Skin of body (tissue), 3 donors: Measurements from ENCODE around the gene DARS2. TPM values are rescaled to one million over a fixed set of nuclear protein-coding genes. Genes with fewer than 3 reads are reported as not detected.

Source experiments
- DNase-seq: peaks from one replicate; lab custom pipeline; 2025; lab: John Stamatoyannopoulos, UW
- small RNA-seq: library from RNA; depleted of rRNA; stranded (forward); fragments of <200 nt; gene quantifications from one replicate; pipeline ENCODE3, GENCODE V24; 2014; ENCODE audit warnings: low replicate concordance
- total RNA-seq: library from RNA; depleted of rRNA; stranded (reverse); fragments of >200 nt; gene quantifications from one replicate; pipeline ENCODE4 v1.2.3, GENCODE V29; 2014

Gene DARS2
- total RNA-seq, 1 donor from 2014 or later, result 10.9 TPM

GRCh38 chr1:173886746-173887611, 62.5 kb downstream of the DARS2 start:
- DNase-seq, result no peak

GRCh38 chr1:173887627-173888026, 63.2 kb downstream of the DARS2 start:
- no peak for DNase-seq

DNA sequence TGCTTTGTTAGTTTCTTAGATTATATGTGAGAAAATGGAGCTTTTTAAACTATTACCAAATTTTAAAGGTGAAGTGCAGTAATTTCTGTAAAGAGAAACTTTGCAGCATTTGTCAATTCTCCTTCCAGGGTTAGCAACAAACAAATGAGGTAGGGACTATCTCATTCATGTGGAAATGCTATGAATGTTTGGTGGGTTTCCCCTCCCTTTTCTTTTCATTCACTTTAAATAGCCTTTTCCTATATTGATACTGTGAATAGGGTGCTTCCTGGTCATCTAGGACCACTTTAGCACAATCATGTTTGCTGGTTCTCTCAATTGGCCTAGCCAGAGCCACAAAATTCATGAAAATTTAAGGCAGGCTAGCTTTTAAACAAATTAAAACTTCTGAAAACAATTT, 64.3 kb downstream of the DARS2 start:
- DNase-seq, result no peak

DNA sequence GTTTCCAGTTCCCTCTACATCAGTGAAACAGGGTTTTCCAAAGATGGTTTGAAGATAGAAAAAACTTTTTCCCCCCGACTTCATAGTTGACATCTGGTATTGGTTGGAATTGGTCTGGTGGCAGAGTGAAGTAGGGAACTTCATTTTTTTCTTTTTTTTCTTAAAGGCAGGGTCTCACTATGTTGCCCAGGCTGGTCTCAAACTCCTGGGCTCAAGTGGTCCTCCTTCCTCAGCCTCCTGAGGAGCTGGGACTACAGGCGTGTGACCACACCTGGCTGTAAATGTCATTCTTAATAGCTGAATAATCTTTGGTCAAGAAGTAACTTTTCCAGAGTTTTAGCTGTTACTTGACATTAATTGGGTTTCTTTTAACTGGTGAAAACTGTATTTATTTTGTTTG, 65.4 kb downstream of the DARS2 start:
- no peak for DNase-seq

DNA sequence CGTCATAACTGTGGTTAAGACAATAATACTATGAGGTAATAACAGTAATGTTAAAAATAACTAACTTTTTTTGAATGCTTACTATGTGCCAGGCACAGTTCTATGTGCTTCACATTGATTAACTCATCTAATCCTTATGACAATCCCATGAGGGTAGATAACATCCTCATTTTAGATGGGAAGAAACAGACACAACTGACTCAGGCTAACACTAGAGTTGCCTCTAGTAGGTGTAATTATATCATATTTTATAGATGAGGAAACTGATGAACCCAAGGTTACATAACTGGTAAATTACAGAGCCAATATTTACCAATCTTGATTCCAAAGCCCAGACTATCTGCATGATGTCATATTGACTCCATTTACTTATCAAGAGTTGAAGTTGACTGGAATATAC, 69.1 kb downstream of the DARS2 start:
- DNase-seq, result no peak

- no peak for DNase-seq
Measured at GRCh38 chr1:173894189-173894588, 69.7 kb downstream of the DARS2 start.

GRCh38 chr1:173900427-173900826, 76.0 kb downstream of the DARS2 start:
- DNase-seq, result no peak

GRCh38 chr1:173900992-173901391, 76.5 kb downstream of the DARS2 start:
- DNase-seq, result no peak

GRCh38 chr1:173903827-173904531, 79.5 kb downstream of the DARS2 start:
- no peak for DNase-seq

Small RNA genes lying within 50 kb of the gene (small RNA-seq; reads per million reads assigned to genes)
- not detected for gene RF00019

Other genes with a start within 250 kb of the DARS2 start
- not detected for gene SLC9C2, start 221.6 kb upstream of the DARS2 start, total RNA-seq
- gene TEX50, start 189.3 kb upstream of the DARS2 start, total RNA-seq, result not detected
- 0.49 TPM for gene ANKRD45, start 154.8 kb upstream of the DARS2 start, total RNA-seq
- gene KLHL20, start 109.7 kb upstream of the DARS2 start, total RNA-seq, result 31.1 TPM
- 12.8 TPM for gene CENPL, start 210 bp downstream of the DARS2 start, total RNA-seq
- 492 TPM for gene GAS5, start 43.3 kb downstream of the DARS2 start, total RNA-seq
- gene ZBTB37, start 43.7 kb downstream of the DARS2 start, total RNA-seq, result 13.7 TPM
- not detected for gene SERPINC1, start 92.7 kb downstream of the DARS2 start, total RNA-seq
- 24.5 TPM for gene RC3H1, start 197.7 kb downstream of the DARS2 start, total RNA-seq